Measurements from ENCODE around the gene LINGO1. TPM values are rescaled to one million over a fixed set of nuclear protein-coding genes. Genes with fewer than 3 reads are reported as not detected.

Gene LINGO1
- polyA plus RNA-seq, 1 donor from 2014 or later, result not detected

Other genes starting within 250 kb of the LINGO1 start
- gene PEAK1, start 212.8 kb downstream of the LINGO1 start, polyA plus RNA-seq, result 5.8 TPM
- gene HMG20A, start 212.0 kb downstream of the LINGO1 start, polyA plus RNA-seq, result 34.2 TPM